D721Med (cell line): ENCODE results near the gene YWHAG.
A peak's percentile ranks its signal among the peaks of the same experiment; 100 is the strongest.
"Not testable (repeated sequence)": the region's sequence is repeated elsewhere in the genome, so short reads cannot be mapped to it uniquely, and the experiment has no call there.

Experiments used
- DNase-seq: peaks from one replicate; pipeline ENCODE4 v3.0.0; 2011; ENCODE audit warnings: low spot score; ENCODE audit not compliant: insufficient read length
- FAIRE-seq: peaks from 2 replicates; lab custom pipeline; 2011; peaks lifted over from hg19 to GRCh38; lab: Jason Lieb, UNC
- CTCF ChIP-seq: IDR thresholded peaks from 2 replicates; pipeline ENCODE4 v1.5.1; 2012; ENCODE audit warnings: mild to moderate bottlenecking, control low read depth; ENCODE audit not compliant: insufficient read depth; ENCODE audit errors: missing control alignments

The YWHAG gene

GRCh38 chr7:76318488-76319353 is 40.1 kb downstream of the YWHAG start:
- no peak for FAIRE-seq
- TF ChIP-seq CTCF, result no peak
- DNase-seq, result peak; percentile 45

GRCh38 chr7:76317782-76318487 is 40.9 kb downstream of the YWHAG start:
- FAIRE-seq (no peak), DNase-seq (peak; percentile 98)
- no peak for TF ChIP-seq CTCF

GRCh38 chr7:76316984-76317781 is 41.6 kb downstream of the YWHAG start:
- no peak for TF ChIP-seq CTCF
- DNase-seq (no peak), FAIRE-seq (no peak)

- no peak for FAIRE-seq
- DNase-seq, result no peak
Observed at GRCh38 chr7:76315364-76315763, 43.4 kb downstream of the YWHAG start.

GRCh38 chr7:76314740-76315139 is 44.1 kb downstream of the YWHAG start:
- not testable (repeated sequence) for FAIRE-seq, DNase-seq

More at GRCh38 chr7:76315364-76315763, 43.4 kb downstream of the YWHAG start:
- peak; percentile 68 for TF ChIP-seq CTCF

GRCh38 chr7:76314042-76314721 is 44.6 kb downstream of the YWHAG start:
- TF ChIP-seq CTCF, result peak; percentile 99
- DNase-seq, result peak; percentile 96
- no peak for FAIRE-seq

- DNase-seq, FAIRE-seq: not testable (repeated sequence)
Observed at GRCh38 chr7:76311838-76312237, 47.0 kb downstream of the YWHAG start.
